GM15510 (cell line): ENCODE measurements around the gene CCR5.

ENCODE experiments used
- POLR2A ChIP-seq: IDR thresholded peaks from 3 replicates; pipeline ENCODE4 v1.6.1; 2011; ENCODE audit warnings: borderline replicate concordance; ENCODE audit not compliant: insufficient read length; ENCODE audit errors: extremely low read depth

CCR5 gene

DNA sequence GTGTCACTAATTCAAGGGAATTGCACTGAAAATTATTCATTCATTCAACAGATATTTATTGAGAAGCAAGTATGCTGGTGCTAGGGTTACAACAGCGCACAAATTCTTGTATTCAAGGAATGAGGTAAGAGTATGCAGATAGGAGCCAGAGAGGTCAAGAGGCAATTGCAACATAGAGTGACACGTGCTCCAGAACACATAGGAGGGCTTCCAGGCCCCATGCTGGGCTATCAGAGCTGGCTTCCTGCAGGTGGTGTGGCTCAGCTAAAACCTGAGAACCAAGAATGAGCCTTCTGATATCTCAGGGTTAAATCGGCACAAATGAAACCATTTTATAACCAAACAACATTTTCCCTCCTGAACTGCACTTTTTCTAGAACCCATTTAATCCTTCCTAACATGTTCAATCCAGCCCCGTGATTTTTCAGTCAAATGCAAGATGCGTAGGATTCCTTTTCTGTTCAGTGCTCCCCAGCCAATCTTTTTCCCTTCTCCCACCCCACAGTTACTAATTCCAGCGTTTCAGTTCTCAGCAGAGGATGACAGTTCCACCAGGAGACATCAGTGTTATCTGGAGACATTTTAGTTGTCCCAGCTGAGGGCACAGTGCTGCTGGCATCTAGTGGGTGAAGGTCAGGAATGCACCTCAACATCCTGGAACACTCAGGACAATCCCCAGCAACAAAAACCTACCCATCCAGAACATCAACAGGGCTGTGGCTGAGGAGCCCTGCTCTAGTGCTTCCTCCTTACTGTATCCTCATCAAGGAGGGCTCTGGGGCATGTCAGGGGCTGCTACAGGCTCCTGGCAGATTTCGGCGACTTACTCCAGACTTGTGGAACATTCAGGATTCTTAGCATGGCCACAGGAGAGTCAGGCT, 23.0 kb downstream of the CCR5 start:
- TF ChIP-seq POLR2A = no peak

DNA sequence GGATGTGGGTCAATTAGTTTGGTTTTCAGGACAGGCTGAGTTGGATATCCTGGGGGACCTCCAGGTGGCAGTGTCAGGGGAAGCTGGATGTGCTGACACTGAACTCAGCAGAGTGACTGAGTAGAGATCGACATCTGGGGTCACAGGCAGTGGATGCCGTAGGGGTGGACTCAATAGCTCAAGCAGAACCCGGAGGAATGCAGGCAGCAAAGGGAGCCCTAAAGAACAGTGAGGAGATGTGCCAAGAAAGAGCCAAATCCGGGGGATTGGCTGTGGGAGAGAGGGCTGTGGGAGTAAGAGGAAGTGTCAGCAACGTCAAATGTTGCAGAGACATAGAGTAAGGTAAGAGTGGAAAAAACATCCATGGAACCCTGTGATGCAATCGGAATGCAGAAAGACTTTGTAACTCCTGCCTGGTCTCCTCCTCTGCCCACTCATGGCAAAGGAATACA, 24.5 kb downstream of the CCR5 start:
- TF ChIP-seq POLR2A = no peak

GRCh38 chr3:46395766-46396530, 25.2 kb downstream of the CCR5 start:
- no peak for TF ChIP-seq POLR2A

DNA sequence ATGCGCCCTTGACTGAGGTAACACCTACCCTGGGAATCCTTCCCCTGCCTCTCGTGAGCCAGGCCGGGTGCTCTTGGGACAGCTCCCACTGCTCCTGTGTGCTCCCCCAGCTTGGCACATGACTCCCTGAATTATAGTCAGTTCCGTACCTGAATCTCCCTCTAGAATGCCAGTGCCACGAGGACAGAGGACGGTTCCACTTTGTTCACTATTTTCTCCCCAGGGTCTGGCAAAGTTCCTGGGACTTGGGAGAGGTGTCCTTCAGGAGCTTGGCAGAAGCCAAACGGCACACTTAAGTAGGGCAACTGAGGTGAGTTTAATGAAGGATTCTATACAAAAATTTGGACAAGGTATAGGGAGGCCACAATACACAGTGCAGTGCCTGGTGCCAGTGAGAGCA, 26.4 kb downstream of the CCR5 start:
- no peak for TF ChIP-seq POLR2A

GRCh38 chr3:46398186-46398955, 27.6 kb downstream of the CCR5 start:
- no peak for TF ChIP-seq POLR2A

DNA sequence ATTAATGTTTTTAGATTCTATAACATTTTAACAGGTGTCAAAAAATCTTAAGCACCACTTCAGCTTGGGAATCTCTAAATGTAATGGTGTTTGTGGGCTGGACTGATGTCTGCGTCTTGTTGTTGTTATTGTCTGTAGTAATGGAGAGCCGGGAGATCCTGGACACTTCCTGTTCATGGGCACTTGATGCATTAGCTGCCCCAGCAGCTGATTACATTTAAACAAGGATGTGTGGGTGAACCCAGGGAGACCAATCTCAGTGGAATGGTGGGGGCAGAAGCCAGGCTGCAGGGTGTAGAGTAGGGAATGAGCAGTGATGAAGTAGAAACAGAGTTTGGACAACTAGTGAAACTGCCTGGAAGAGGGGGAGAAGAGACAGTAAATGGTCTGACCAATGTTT, 28.4 kb downstream of the CCR5 start:
- no peak for TF ChIP-seq POLR2A

DNA sequence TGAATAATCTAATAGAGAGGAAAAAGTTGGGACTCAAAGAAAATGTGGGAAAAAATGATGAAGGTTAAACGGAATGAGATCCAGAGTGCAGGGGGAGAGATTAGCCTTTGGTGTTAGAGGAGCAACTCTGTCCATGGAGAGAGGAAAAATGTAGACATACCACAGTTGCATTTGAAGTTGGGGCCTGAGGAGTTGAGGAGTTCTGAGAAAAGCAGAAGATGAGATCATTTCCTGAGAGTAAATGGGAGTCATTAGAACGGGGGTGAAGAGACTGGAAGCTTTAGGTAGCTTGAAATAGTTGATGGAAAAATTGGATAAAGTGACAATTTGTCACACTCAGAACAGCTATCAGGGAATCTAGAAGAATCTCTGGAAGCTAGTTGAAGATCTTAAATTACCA, 28.8 kb downstream of the CCR5 start:
- TF ChIP-seq POLR2A = no peak

DNA sequence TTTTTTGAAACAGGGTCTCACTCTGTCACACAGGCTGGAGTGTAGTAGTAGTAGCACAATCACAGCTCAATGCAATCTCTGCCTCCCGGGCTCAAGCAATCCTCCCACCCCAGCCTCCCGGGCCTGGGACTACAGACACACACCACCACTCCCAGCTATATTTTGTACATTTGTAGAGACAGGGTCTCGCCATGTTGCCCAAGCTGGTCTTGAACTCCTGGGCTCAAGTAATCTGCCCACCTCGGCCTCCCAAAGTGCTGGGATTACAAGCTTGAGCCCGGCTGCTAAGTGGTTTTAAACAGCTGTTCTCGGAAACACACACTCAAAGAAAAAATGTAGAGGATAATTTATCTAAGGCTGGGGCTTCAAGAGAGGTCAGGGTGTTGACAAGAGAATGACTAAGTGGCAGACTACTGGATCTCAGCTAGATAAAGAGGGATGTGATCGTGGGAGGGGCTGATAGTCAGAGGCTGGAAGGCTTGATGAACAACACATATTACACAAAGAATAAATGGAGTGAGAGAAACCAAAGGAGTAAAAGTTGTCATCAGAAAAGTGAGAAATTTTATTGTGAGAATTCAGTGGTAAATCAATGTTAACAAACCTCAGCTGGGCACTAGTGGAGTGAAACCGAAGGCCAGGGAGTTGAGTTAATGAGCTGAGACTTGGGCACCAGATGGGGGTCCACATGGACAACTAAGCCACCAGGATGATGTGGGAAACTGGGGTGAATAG, 29.4 kb downstream of the CCR5 start:
- TF ChIP-seq POLR2A = no peak

GRCh38 chr3:46400846-46401245, 30.1 kb downstream of the CCR5 start:
- TF ChIP-seq POLR2A = no peak

DNA sequence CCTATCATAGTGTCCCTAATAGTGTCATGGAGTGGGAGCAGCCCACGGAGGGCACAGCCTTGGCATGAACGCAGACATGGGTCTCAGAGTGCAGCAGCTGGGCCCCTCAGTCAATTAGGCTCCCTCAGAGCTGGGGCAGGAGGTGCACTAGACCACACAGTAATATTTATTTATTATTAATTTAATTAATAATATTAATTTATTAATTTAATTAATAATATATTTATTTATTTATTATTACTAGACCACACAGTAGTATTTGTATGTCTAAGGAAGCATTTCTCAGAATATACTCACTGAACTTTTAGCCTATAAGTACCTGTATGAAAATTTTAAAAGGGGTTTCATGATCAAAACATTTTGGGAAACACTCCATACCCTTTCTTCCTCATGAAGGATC, 30.8 kb downstream of the CCR5 start:
- TF ChIP-seq POLR2A = no peak

DNA sequence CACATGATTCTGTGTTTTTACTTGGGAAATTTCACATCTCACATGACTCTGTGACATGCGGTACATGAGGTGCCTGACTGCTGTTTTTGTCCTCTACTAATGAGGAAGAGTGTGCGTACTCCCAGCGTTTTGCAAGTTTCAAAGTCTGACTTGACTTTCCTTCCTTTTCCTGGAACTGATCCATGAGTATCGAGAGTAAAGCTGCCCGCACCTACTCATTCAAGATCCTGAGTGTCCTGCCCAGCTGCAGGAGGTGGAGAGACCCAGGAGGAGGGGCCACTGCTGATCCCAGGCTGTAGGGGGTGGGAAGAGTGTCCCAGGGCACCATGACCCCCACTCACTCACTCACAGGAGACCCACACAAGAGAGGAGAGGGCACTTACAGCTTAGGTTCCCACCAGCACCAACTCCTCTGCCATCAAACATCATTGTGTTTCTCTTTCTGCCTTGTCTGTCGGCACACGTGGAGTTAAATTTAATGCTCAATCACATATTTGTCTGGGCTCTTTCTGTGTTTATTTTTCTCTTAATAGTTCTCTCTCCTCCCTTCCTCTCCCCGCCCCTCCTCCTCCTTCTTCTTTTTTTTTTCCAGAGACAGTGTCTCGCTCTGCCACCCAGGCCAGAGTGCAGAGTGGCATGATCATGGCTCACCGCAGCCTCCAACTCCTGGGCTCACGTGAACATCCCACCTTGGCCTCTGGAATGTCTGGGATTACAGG, 34.7 kb downstream of the CCR5 start:
- TF ChIP-seq POLR2A = no peak

DNA sequence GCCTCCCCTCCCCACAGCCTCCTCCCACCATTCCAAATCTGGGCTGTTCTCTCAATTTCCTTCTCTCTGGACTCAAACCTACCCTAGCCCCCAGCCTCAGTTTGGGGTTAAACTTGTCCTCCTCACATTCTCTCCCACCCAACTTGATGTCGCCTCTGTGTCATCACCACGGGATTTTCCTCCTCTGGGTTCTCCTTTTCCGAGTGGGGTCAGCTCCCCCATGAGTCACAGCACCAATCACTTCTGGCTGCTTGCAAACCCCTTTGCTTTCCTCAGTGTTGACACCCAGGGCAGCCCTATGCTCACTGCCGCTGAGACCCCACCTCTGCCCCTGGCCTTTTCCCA, 35.7 kb downstream of the CCR5 start:
- TF ChIP-seq POLR2A = no peak

GRCh38 chr3:46406788-46407611, 36.3 kb downstream of the CCR5 start, which contains the start of the genes CCR5AS and CCRL2:
Gene CCR5AS (minus strand): TSS chr3:46407066.
Gene CCRL2 (plus strand): TSS chr3:46407259. CDS start chr3:46408080, 821 bp downstream.
- no peak for TF ChIP-seq POLR2A
